Vagina (tissue), 2 donors: Measurements from ENCODE around the gene PTPRN2.

Experiments used
- POLR2A ChIP-seq, 2 donors: fragments of 450-650 bp; IDR thresholded peaks; one replicate each; pipeline ENCODE4 v1.6.1; 2017; ENCODE audit warnings: antibody characterized with exemption in 2 of 2, mild to moderate bottlenecking in 2 of 2, moderate library complexity in 2 of 2
- TF ChIP-seq, protein P1 (sequence below), 3 experiments: fragments of 450-650 bp in 2 of 3; fragments of 200-600 bp in 1 of 3; sonication (generic) in 1 of 3; IDR thresholded peaks; one replicate each; pipeline ENCODE4 v1.5.1; 2017 to 2019; ENCODE audit warnings: antibody characterized with exemption in 3 of 3, mild to moderate bottlenecking in 2 of 3, moderate library complexity in 2 of 3

DNA sequence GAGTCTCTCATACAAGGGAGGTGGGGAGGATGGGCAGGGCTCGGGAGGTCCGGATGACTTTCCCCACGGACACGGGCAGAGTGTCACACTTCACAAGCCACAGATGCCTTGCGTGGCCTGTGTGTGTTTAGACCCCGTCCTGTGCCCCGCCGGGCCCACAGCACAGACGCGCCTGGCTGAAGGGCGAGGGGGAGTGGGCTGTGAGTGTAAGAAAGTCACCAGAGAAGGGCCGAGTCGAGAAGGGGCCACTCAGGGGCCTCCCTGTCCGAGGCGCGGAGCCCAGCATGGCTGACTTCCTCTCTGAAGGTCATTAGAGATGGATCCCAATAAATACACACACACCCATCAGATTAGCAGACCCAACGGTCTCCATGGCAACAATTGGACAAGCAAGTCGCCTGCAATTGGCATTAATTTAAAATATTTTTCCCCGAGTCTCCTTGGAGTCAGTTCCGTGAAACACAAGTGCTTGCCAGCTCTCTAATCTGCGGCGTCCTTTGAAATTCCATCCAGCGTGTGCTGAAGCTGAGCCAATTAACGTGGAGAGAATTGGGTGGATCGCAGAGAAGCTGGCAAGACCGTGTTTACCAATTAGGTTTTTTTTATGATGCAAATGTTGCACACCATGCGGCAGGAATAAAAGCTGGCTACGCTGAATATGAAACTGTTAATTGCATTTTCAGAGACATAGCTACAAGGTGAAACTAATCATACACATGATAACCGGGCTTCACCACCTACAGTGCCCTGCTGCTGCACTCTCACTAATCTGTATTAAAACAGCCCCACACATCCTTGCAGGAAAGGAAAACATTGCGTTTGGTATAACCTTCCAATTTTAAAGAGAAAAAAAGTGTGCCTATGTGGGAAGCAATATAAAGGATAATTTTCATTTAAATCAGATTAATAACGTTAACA is 571.2 kb downstream of the PTPRN2 start:
- TF ChIP-seq, protein P1, sequence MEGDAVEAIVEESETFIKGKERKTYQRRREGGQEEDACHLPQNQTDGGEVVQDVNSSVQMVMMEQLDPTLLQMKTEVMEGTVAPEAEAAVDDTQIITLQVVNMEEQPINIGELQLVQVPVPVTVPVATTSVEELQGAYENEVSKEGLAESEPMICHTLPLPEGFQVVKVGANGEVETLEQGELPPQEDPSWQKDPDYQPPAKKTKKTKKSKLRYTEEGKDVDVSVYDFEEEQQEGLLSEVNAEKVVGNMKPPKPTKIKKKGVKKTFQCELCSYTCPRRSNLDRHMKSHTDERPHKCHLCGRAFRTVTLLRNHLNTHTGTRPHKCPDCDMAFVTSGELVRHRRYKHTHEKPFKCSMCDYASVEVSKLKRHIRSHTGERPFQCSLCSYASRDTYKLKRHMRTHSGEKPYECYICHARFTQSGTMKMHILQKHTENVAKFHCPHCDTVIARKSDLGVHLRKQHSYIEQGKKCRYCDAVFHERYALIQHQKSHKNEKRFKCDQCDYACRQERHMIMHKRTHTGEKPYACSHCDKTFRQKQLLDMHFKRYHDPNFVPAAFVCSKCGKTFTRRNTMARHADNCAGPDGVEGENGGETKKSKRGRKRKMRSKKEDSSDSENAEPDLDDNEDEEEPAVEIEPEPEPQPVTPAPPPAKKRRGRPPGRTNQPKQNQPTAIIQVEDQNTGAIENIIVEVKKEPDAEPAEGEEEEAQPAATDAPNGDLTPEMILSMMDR (IDR thresholded peaks at IDR 0.05), result no peak
- TF ChIP-seq POLR2A (IDR thresholded peaks at IDR 0.05), result no peak
